Keratinocyte (primary cell): ENCODE results near the gene RIN3. TPM values are rescaled to one million over a fixed set of nuclear protein-coding genes. Genes with fewer than 3 reads are reported as not detected.

Source experiments
- DNase-seq: peaks from one replicate; pipeline ENCODE4 v3.0.0-alpha.2; 2011; ENCODE audit warnings: low read depth, missing footprints, low spot score
- FAIRE-seq: peaks from 2 replicates; lab custom pipeline; 2011; peaks lifted over from hg19 to GRCh38; lab: Jason Lieb, UNC
- H2AFZ ChIP-seq: 2 replicates; pipeline ENCODE4 v1.6.0; 2012; ENCODE audit warnings: low read length, control low read depth, inconsistent platforms; ENCODE audit not compliant: control insufficient read depth
- H3K27ac ChIP-seq: 2 replicates; pipeline ENCODE4 v1.5.1; 2011; ENCODE audit warnings: low read length; ENCODE audit not compliant: control insufficient read depth, insufficient read depth
- H3K27me3 ChIP-seq: 3 replicates; pipeline ENCODE4 v1.6.0; 2011; ENCODE audit warnings: low read length; ENCODE audit not compliant: control insufficient read depth, insufficient read depth; ENCODE audit errors: extremely low read depth
- H3K36me3 ChIP-seq, 2 experiments: 2 replicates in 1 of 2; 3 replicates in 1 of 2; pipeline ENCODE4 v1.5.1; 2011; ENCODE audit warnings: low read length in 2 of 2, mild to moderate bottlenecking in 1 of 2; ENCODE audit not compliant: control insufficient read depth in 2 of 2, insufficient read depth in 2 of 2; ENCODE audit errors: extremely low read depth in 1 of 2
- H3K4me1 ChIP-seq: 3 replicates; pipeline ENCODE4 v1.5.1; 2011; ENCODE audit warnings: low read length; ENCODE audit not compliant: control insufficient read depth, insufficient read depth; ENCODE audit errors: extremely low read depth
- H3K4me2 ChIP-seq: 3 replicates; pipeline ENCODE4 v1.6.0; 2011; ENCODE audit warnings: low read depth, low read length; ENCODE audit not compliant: control insufficient read depth, insufficient read depth; ENCODE audit errors: extremely low read depth
- H3K4me3 ChIP-seq, 3 experiments: fragments of 200-600 bp in 1 of 3; sonication (generic) in 1 of 3; 2 replicates in 2 of 3; 3 replicates in 1 of 3; pipeline ENCODE4 v1.5.1; 2011 to 2016; ENCODE audit warnings: low read length in 3 of 3, mild to moderate bottlenecking in 3 of 3, control low read depth in 2 of 3, inconsistent platforms in 1 of 3, low read depth in 1 of 3, mixed read lengths in 1 of 3, mixed run types in 1 of 3, moderate library complexity in 1 of 3; ENCODE audit not compliant: control insufficient read depth in 2 of 3, insufficient read depth in 2 of 3; ENCODE audit errors: extremely low read depth in 1 of 3
- H3K79me2 ChIP-seq: 2 replicates; pipeline ENCODE4 v1.6.0; 2012; ENCODE audit warnings: low read length; ENCODE audit not compliant: control insufficient read depth, insufficient read depth
- H3K9ac ChIP-seq: 3 replicates; pipeline ENCODE4 v1.6.0; 2011; ENCODE audit warnings: low read length; ENCODE audit not compliant: control insufficient read depth, insufficient read depth; ENCODE audit errors: extremely low read depth
- H3K9me1 ChIP-seq: 3 replicates; pipeline ENCODE4 v1.6.0; 2011; ENCODE audit warnings: low read length; ENCODE audit not compliant: control insufficient read depth, insufficient read depth; ENCODE audit errors: extremely low read depth
- H3K9me3 ChIP-seq: 2 replicates; pipeline ENCODE4 v1.5.1; 2012; ENCODE audit warnings: low read depth, low read length; ENCODE audit not compliant: control insufficient read depth
- H4K20me1 ChIP-seq: 3 replicates; pipeline ENCODE4 v1.6.0; 2011; ENCODE audit warnings: low read length; ENCODE audit not compliant: control insufficient read depth, insufficient read depth; ENCODE audit errors: extremely low read depth
- CTCF ChIP-seq, 3 experiments: IDR thresholded peaks in 1 of 3; conservative IDR thresholded peaks in 1 of 3; optimal IDR thresholded peaks in 1 of 3; 2 replicates in 2 of 3; 3 replicates in 1 of 3; pipeline versions ENCODE3 to v1.5.1; 2011; ENCODE audit warnings: low read length in 3 of 3, mild to moderate bottlenecking in 3 of 3, moderate library complexity in 2 of 3, control low read depth in 1 of 3, inconsistent platforms in 1 of 3; ENCODE audit not compliant: insufficient read depth in 2 of 3; ENCODE audit errors: extremely low read depth in 1 of 3
- EZH2 ChIP-seq: IDR thresholded peaks from one replicate; pipeline ENCODE4 v1.6.1; 2012; ENCODE audit warnings: inconsistent platforms, mild to moderate bottlenecking, low read length, moderate library complexity
- dilution Hi-C: fragments of 300-500 bp; cut with MboI; formaldehyde crosslinking; loops from one replicate; pipeline ENCODE4 v1.7.0; 2020; ENCODE audit warnings: low sequenced_read_pairs; ENCODE audit not compliant: extremely low pct_ligation_motif_present
- polyA plus RNA-seq, 5 experiments: library from polyadenylated mRNA; depleted of rRNA in 3 of 5; stranded (reverse) in 3 of 5; stranded (forward) in 1 of 5; unstranded in 1 of 5; fragments of >200 nt; gene quantifications; 1 replicate in 1 of 5; 2 replicates in 3 of 5; 3 replicates in 1 of 5; pipeline versions ENCODE4 v1.2.1 to v1.2.3, GENCODE V29; 2011 to 2012; ENCODE audit warnings: missing spikeins in 2 of 5, low read depth in 1 of 5, low replicate concordance in 1 of 5

RIN3 gene
- polyA plus RNA-seq, 1 donor (not counting 4 experiments of a cell fraction or from before 2014, with no cell fraction given) = 1.2 TPM

- H3K9me1 ChIP-seq = no peaks in the 10 kb centered on the region
- H2AFZ ChIP-seq = no peak overlapping the region
- no peaks in the 10 kb centered on the region for H3K79me2 ChIP-seq
- no peak overlapping the region for H3K4me3 ChIP-seq
- no peaks in the 10 kb centered on the region for H3K4me1 ChIP-seq
- DNase-seq = no peak
- TF ChIP-seq CTCF (optimal IDR thresholded peaks at IDR 0.05 in 1 of 3, IDR thresholded peaks at IDR 0.05 in 1 of 3, conservative IDR thresholded peaks at IDR 0.05 in 1 of 3; ENCODE audit: extremely low read depth in 1 of 3, insufficient read depth in 2 of 3, low read length in 3 of 3) (no peak), EZH2 (no peak)
- no peak overlapping the region for H3K27ac ChIP-seq
- no peak overlapping the region for H3K9ac ChIP-seq
- H3K36me3 ChIP-seq = no peaks in the 10 kb centered on the region
- FAIRE-seq = no peak
- no peaks in the 10 kb centered on the region for H3K27me3 ChIP-seq
- H3K9me3 ChIP-seq = no peaks in the 10 kb centered on the region
- no peak overlapping the region for H3K4me2 ChIP-seq
- dilution Hi-C loops = no loop called here
- H4K20me1 ChIP-seq = no peaks in the 10 kb centered on the region
Measured at GRCh38 chr14:92590176-92590575, 76.6 kb downstream of the RIN3 start.

- Histone ChIP-seq H3K27ac (no peak overlapping the region), H4K20me1 (no peaks in the 10 kb centered on the region), H2AFZ (no peak overlapping the region), H3K79me2 (no peaks in the 10 kb centered on the region), H3K4me2 (no peak overlapping the region), H3K36me3 (no peaks in the 10 kb centered on the region), H3K9me1 (no peaks in the 10 kb centered on the region), H3K27me3 (no peaks in the 10 kb centered on the region), H3K9me3 (no peaks in the 10 kb centered on the region), H3K9ac (no peak overlapping the region), H3K4me3 (no peak overlapping the region), H3K4me1 (no peaks in the 10 kb centered on the region)
- FAIRE-seq (no peak), DNase-seq (no peak)
- dilution Hi-C loops = no loop called here
- TF ChIP-seq CTCF (optimal IDR thresholded peaks at IDR 0.05 in 1 of 3, IDR thresholded peaks at IDR 0.05 in 1 of 3, conservative IDR thresholded peaks at IDR 0.05 in 1 of 3; ENCODE audit: extremely low read depth in 1 of 3, insufficient read depth in 2 of 3, low read length in 3 of 3) = no peak
Measured at GRCh38 chr14:92590941-92591340, 77.4 kb downstream of the RIN3 start.
